Activated CD8-positive, alpha-beta memory T cell treated with anti-CD3 and anti-CD28 coated beads for 1 hour (primary cell): ENCODE data around the gene NDUFB8.

ENCODE experiments used
- DNase-seq, 2 donors: peaks; one replicate each; pipeline ENCODE4 v3.0.0-alpha.2; 2020; ENCODE audit warnings: low read depth in 1 of 2; ENCODE audit errors: extremely low read depth in 1 of 2

The NDUFB8 gene

DNA sequence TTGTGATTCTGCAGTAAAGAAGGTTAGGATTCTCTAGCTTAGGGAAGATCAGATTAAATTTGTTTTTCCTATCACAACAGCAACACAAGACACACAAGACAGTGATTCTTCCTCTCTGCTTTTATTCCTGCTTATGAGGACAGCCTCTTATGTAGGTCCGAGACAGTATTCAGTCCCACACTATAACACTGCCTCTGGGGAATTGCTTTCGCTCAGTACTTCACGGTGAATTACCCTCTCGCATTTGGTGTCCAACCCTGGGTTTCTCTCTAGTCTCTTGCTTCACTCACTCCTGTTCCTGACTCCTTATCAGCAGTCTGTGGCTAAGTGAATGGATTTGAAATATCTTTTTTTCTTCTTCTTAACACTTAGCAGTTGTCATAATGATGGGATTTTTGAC is 7.8 kb upstream of the NDUFB8 start:
- DNase-seq, result no peak

- DNase-seq, result peak; percentile 75 to 78
These were observed 6.2 kb upstream of the NDUFB8 start, which contains the start of gene HIF1AN for GRCh38 chr10:100535715-100536353. HIF1AN (plus strand) TSS chr10:100535943; CDS start chr10:100535959, 16 bp downstream.

DNA sequence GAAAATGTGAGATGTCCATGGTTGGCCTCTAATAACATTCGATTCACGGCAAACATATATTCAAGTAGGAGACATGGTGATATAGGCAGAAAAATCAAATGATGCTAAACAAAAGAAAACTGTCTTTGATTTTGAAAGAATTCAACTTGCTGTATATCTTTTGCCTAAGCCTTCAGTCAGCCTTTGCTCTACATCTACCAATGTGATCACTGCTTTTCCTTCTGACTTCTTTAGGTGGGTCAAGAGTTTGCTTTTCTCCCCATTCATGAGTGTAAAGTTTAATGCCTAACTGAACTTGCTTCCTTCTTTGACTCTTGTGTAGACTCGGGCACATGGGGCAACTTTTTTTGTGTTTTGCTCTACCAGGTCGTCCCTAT is 5.7 kb upstream of the NDUFB8 start:
- no peak for DNase-seq

- no peak for DNase-seq
These were observed 5.1 kb upstream of the NDUFB8 start for GRCh38 chr10:100534726-100535125.

DNA sequence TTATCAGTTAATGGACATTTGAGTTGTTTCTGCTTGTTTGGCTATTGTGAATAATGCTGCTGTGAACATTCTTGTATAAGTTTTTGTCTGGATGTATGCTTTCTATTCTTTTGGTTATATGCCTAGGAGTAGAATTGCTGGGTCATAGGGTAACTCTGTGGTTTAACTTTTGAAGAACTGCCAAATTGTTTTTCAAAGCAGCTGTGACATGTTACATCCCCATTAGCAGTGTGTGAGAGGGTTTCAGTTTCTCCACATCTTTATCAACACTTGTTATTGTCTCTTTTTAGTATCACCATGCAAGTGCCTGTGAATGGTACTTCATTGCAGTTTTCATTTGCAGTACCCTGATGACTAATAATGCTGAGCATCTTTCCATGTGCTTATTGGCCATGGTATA is 2.1 kb upstream of the NDUFB8 start:
- no peak for DNase-seq

- no peak for DNase-seq
These were observed 673 bp downstream of the NDUFB8 start for GRCh38 chr10:100528921-100529474.

GRCh38 chr10:100528123-100528886 is 1.4 kb downstream of the NDUFB8 start:
- no peak for DNase-seq

DNA sequence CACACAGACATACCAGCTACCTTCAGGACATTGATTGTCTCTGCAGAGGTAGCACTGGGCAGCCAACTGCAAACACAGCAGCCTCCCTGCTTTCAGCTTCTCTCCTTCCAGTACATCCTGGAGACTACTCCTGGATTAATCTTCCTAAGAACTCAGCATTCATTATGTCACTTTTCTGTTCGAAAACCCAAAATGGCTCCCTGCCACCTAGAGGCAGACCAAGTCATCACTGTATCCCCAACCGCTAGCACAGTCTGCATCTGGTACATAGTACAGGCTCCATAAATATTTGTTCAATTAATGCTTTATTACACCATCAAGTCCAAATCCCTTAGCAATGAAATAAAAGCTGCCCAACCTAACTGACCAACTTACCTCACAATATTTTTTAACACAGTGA is 5.0 kb downstream of the NDUFB8 start:
- DNase-seq, result no peak

DNA sequence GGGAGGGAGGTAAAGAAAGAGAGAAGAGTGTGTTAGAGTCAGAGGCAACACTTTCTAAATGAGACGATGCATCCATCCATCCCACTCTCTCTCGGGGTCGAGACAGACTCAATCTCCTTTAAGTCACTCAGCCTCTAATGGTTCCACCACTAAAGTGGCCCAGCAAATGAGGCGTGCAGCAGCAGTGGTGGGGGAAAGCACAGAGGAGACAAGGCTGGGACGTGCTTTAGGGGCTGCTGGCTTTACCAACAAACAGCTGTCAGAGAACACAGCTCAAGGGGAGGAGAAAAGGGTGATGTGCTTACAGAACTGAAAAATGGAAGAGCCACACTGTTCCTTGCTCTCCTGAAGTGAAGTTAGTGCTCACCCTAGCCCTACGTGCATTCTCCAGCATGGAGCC is 5.5 kb downstream of the NDUFB8 start:
- no peak for DNase-seq

GRCh38 chr10:100522945-100523344 is 6.7 kb downstream of the NDUFB8 start:
- DNase-seq, result no peak

DNA sequence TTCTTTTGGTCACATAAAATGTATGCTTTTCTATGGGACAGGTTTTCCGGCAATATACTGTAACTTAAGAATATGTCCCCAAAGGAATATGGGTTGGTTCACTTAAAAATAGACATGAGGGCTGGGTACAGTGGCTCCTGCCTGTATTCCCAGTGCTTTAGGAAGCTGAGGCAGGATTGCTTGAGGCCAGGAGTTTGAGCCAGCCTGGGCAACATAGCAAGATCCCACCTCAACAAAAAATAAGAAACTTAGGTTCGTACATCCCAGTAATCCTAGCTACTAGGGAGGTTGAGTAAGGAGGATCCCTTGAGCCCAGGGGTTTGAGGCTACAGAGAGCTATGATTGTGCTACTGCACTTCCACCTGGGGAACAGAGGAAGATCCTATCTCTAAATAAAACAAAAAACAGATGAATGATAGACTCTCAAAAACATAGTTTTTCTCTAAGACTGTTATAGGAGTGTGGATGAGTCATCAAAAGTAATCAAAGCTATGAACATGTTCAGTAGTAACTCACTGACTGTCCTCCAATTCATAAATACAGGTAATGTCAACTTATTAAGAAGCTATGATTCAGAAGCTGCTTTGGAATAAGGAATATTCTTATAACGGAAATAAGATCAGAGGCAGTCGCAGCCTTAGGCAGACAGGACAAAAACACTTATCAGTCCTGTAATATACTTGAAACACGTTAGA is 7.4 kb downstream of the NDUFB8 start:
- DNase-seq, result no peak

GRCh38 chr10:100520811-100521210 is 8.9 kb downstream of the NDUFB8 start:
- no peak for DNase-seq

- DNase-seq, result no peak
These were observed 10.2 kb downstream of the NDUFB8 start, which contains the start of gene SEC31B for GRCh38 chr10:100519311-100520051. SEC31B (minus strand) TSS chr10:100519861; CDS start chr10:100516952, 2,909 bp downstream.

DNA sequence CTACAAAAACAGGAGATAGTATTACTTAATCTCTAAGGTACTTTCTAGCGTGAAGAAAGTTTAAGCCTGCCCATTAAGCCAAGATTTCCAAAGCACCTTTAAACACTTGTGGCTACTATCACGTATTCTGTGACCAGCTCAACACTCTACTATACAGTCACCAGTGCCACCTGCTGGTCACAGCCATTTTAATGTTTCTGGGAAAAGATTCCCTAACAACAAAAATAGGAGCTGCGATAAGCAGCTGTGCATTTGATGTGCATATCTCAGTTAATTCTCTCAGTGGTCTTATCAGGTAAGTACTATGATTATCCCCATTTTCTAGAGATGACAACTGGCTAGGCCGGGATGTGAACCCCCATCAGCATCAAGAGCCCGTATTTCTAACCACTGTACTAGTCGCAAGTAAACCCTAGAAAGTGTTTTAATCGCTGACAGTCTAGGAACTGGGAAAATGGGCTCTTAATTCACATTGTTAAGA is 10.9 kb downstream of the NDUFB8 start:
- peak in 1 of 2 donors; percentile 34 for DNase-seq

- DNase-seq, result no peak
These were observed 12.8 kb downstream of the NDUFB8 start for GRCh38 chr10:100516847-100517246.

- no peak for DNase-seq
These were observed 14.1 kb downstream of the NDUFB8 start for GRCh38 chr10:100515612-100516011.

- peak; percentile 32 to 60 for DNase-seq
These were observed 18.9 kb downstream of the NDUFB8 start for GRCh38 chr10:100510533-100511308.

- no peak for DNase-seq
These were observed 20.3 kb downstream of the NDUFB8 start for GRCh38 chr10:100509241-100509840.

GRCh38 chr10:100508691-100509150 is 20.9 kb downstream of the NDUFB8 start:
- DNase-seq, result no peak
